ENCODE measurements around the gene EPHB1. TPM values are rescaled to one million over a fixed set of nuclear protein-coding genes. Genes with fewer than 3 reads are reported as not detected.

The EPHB1 gene
- total RNA-seq, 1 donor from 2014 or later, result 3.8 TPM

GRCh38 chr3:135154186-135154585 lies 359.1 kb downstream of the EPHB1 start:
- H3K9me3 Mint-ChIP-seq, result peaks cover 2% of the 10 kb centered on the region
- peaks cover 5% of the 10 kb centered on the region for H3K27me3 Mint-ChIP-seq
- no peak for TF ChIP-seq CTCF (IDR thresholded peaks at IDR 0.05)
- H3K4me1 Mint-ChIP-seq, result no peaks in the 10 kb centered on the region
- ATAC-seq (ENCODE audit: low read depth), result no peak
- DNase-seq, result no peak
- H3K4me3 Mint-ChIP-seq, result no peak overlapping the region
- intact Hi-C loops (cut with micrococcal nuclease), result no loop called here
- no peaks in the 10 kb centered on the region for H3K36me3 Mint-ChIP-seq (ENCODE audit: low read depth)
- H3K27ac Mint-ChIP-seq, result no peak overlapping the region
- ChIA-PET CTCF (no interaction called here), POLR2A (no interaction called here)

GRCh38 chr3:135155228-135155627 lies 360.2 kb downstream of the EPHB1 start:
- H3K4me3 Mint-ChIP-seq, result no peak overlapping the region
- no peaks in the 10 kb centered on the region for H3K4me1 Mint-ChIP-seq
- H3K9me3 Mint-ChIP-seq, result peaks cover 2% of the 10 kb centered on the region
- POLR2A ChIA-PET, result no interaction called here
- ATAC-seq (ENCODE audit: low read depth) (no peak), DNase-seq (no peak)
- no peak overlapping the region for H3K27ac Mint-ChIP-seq
- CTCF ChIA-PET, result no interaction called here
- no peaks in the 10 kb centered on the region for H3K36me3 Mint-ChIP-seq (ENCODE audit: low read depth)
- no peak for TF ChIP-seq CTCF (IDR thresholded peaks at IDR 0.05)
- H3K27me3 Mint-ChIP-seq, result peaks cover 5% of the 10 kb centered on the region
- intact Hi-C loops (cut with micrococcal nuclease), result no loop called here

- H3K9me3 Mint-ChIP-seq, result peaks cover 2% of the 10 kb centered on the region
- no peak for DNase-seq
- H3K27me3 Mint-ChIP-seq, result peaks cover 5% of the 10 kb centered on the region
- ChIA-PET CTCF (no interaction called here), POLR2A (no interaction called here)
- intact Hi-C loops (cut with micrococcal nuclease), result no loop called here
- no peak for ATAC-seq (ENCODE audit: low read depth)
- H3K36me3 Mint-ChIP-seq (ENCODE audit: low read depth), result no peaks in the 10 kb centered on the region
- no peak overlapping the region for H3K4me3 Mint-ChIP-seq
- H3K4me1 Mint-ChIP-seq, result no peaks in the 10 kb centered on the region
- TF ChIP-seq CTCF (IDR thresholded peaks at IDR 0.05), result no peak
- no peak overlapping the region for H3K27ac Mint-ChIP-seq
Observed at GRCh38 chr3:135155791-135156190, 360.7 kb downstream of the EPHB1 start.

GRCh38 chr3:135157045-135157740 lies 362.1 kb downstream of the EPHB1 start:
- intact Hi-C loops (cut with micrococcal nuclease), result no loop called here
- Mint-ChIP-seq H3K36me3 (ENCODE audit: low read depth) (no peaks in the 10 kb centered on the region), H3K9me3 (peaks cover 2% of the 10 kb centered on the region), H3K27me3 (peaks cover 2% of the 10 kb centered on the region), H3K4me1 (no peaks in the 10 kb centered on the region), H3K27ac (no peak overlapping the region), H3K4me3 (no peak overlapping the region)
- ATAC-seq (ENCODE audit: low read depth) (no peak), DNase-seq (no peak)
- ChIA-PET POLR2A (no interaction called here), CTCF (no interaction called here)
- no peak for TF ChIP-seq CTCF (IDR thresholded peaks at IDR 0.05)

- POLR2A ChIA-PET, result no interaction called here
- Mint-ChIP-seq H3K36me3 (ENCODE audit: low read depth) (no peaks in the 10 kb centered on the region), H3K4me3 (no peak overlapping the region), H3K27ac (no peak overlapping the region), H3K9me3 (peaks cover 2% of the 10 kb centered on the region), H3K27me3 (no peaks in the 10 kb centered on the region), H3K4me1 (no peaks in the 10 kb centered on the region)
- CTCF ChIA-PET, result no interaction called here
- ATAC-seq (ENCODE audit: low read depth) (no peak), DNase-seq (no peak)
- intact Hi-C loops (cut with micrococcal nuclease), result no loop called here
- TF ChIP-seq CTCF (IDR thresholded peaks at IDR 0.05), result no peak
Observed at GRCh38 chr3:135158520-135158919, 363.5 kb downstream of the EPHB1 start.
